Fibroblast of skin of right biceps (primary cell): ENCODE data around the gene LDLRAD3.
A peak's percentile ranks its signal among the peaks of the same experiment; 100 is the strongest.

Experiments
- DNase-seq: peaks from one replicate; pipeline ENCODE4 v3.0.0-alpha.2; 2013

Gene LDLRAD3

DNA sequence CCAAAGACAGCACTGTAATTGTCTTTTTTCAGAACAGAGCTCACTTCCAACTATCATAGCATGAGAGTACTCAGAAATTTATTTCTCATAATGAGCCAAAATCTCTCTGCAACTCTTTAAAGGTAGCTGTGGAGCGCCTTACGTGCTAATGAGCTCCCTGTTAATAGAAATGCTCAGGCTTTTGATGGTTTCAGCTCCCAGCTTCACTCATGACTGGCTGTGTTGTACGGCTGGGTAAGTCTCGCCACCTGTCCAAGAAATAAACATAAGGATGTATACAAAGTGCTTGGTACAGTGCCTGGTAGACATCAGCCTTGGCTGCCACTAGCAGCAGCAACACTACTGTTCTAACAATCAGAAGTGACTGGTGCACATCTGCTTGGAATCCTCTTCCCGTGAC lies 109.4 kb downstream of the LDLRAD3 start:
- DNase-seq: no peak

DNA sequence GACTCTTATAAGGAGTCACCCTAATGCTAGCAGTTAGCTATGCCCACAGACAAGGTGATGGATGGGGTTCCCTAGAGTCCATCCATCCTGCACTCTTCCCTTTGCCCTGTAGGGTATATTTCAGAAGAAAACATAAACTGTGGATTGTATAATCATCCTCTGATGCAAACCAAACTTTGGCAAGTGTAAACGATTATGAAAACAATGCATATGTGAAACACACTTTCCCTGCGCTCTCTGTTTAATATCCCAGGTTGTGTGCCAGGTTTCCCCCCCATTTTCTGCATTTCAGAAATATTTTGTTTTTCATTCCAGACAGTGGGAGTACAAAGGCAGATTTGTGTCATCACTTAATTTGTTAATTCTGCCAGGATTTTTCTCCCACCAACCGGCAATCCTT lies 110.0 kb downstream of the LDLRAD3 start:
- no peak for DNase-seq

DNA sequence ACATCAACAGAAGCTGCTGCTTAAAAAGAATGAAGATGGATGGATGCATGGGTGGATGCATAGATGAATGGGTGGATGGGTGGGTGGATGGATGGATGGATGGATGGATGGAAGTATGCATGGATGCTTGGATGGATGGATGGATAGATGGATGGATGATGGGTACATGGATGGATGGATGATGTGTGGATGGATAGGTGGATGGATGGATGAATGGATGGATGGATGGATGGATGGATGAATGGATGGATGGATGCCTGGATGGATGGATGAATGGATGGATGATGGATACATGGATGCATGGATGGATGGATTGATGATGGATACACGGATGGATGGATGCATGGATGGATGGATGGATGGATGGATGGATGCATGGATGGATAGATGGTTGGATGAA lies 110.8 kb downstream of the LDLRAD3 start:
- DNase-seq: no peak

DNA sequence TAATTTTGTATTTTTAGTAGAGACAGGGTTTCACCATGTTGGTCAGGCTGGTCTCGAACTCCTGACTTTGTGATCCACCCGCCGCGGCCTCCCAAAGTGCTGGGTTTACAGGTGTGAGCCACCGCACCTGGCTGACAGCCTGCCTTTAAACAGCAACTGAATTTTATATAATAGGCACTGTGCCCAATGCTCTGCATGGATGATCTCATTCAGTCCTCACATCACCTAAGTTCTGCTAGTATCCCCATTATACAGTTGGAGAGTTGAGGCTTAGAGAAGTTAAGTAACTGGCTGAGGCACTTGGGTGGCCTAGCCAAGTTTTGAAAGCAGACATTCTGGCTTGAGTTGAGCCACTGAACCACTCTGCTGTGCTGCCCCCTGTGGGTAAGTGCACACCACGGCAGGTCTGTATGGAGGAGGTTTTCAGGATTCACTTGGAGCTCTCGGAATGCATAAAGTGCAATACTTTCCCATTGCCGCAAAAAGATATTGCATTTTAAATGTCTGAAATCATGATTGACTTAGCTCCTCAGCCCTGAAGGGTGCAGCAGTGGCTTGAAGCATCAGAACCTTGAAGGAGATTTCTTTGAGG lies 112.4 kb downstream of the LDLRAD3 start:
- peak; percentile 30 for DNase-seq

DNA sequence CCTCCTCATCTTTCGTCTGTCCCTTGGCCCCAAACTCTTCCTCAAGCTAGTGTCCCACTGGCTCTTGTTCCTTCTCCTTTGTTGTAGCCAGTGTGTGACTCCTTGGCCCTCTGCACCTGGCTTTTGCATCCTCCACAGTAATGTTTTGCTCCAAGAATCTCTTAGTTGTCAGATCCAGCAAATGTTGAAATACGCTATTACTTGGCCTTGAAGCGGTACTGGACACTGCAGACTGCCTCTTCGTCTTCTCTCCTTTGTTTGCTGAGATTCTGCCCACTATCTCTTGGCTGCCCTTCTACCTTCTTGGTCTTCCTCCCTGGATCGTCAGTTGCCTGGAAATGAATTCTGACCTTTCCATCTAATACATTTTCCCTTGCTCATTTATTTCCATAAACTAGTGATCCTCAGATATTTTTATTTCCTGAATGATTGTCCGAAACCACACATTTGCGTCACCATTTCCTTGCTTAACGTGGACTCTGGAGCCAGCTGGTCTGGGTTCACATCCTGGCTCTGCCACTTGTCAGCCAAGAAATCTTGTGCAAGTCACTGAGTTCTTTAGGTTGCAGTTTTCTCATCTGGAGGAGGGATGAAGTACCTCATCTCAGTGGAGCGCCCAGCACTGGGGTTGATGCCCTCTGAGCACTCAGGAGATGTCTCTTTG lies 113.6 kb downstream of the LDLRAD3 start:
- DNase-seq: peak; percentile 56

DNA sequence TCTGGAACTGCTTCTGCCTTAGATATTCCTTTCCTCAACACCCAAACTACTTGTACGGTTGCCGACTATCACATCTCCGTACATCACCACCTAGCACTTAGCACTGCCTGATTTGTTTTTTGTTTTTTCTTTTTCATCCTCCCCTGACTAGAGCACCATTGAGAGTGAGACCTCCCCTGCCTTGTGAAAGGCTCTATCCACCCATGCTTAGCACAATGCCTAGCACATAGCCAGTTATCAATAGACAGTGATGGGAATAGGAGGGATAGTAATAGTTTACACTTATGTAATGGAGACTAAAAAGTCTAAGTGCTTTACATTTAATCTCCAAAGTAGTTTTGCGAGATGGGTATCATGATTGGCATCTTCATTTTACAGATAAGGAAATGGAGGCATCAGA lies 115.8 kb downstream of the LDLRAD3 start:
- DNase-seq: no peak

DNA sequence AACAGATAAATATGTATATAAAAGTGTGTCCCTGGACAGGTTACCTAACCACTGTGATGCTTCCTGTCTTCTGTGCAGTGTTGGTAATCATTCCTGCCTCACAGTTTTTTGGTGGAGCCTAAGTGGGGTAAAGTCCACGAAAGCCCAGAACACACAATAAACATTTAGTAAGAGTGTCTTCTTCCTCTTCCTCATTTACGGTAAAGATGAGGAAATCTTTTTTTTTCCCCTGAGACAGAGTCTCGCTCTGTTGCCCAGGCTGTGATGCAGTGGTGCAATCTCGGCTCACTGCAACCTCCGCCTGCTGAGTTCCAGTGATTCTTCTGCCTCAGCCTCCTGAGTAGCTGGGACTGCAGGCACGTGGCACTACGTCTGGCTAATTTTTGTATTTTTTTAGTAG lies 117.1 kb downstream of the LDLRAD3 start:
- DNase-seq: no peak

DNA sequence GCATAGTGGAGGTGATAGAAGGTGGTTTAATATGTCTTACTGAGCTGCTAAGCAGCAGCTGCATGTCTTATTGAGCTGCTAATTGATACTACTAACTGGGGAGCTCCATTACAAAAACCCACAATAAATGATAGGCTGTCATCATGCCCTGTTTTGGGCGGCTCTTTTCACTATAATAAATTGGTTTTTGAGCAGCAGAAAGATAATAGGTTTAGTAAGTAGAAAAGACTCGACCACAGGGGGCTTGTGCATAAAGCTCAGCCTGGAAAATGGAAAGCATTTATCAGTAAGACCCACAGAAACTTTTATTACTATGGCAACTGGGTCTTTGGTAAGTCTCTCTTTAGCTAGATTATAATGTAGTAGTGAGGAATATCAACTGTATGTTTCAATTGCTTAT lies 117.6 kb downstream of the LDLRAD3 start:
- no peak for DNase-seq

DNA sequence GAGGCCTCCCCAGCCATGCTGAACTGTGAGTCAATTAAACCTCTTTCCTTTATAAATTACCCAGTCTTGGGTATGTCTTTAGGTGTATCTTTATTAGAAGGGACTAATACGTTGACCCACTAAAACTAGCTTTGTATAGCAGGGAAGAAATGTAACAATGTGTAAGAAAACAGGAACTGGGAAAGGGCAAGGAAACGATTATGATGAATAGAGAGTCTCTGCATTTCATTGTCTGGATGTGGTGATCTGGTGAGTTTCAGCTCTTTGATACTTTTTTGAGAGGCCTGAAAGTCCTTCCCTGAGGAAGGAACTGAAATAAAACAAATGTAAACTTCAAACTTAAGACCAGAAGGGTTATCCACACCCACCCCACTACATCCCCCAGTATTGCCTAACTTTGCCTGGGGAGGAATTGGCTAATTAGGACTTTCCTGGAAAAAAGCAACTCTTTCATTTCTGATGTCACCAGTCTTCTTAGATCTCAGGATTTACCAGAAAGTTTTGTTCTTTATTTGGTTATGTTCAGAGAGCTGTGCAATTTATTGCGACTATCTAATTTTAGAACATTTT lies 119.0 kb downstream of the LDLRAD3 start:
- no peak for DNase-seq

DNA sequence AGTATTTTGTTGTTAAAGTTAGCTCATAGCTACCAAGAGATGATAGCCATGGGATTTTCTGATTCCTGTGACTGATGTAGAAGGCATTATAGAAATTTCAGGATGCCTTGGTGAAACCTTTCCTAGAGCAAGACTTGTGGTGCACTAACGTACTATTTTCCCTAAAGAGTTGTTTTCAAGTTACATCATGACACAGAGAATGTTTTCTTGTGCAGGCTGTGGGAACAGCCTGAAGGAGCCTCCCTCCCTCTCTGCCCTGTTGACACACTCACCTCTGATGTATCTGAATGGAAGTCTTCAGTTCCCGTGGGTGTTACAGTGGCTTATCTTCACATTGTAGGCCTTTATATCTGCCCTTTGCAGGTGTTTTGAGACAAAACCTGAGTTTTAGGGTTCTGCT lies 121.6 kb downstream of the LDLRAD3 start:
- DNase-seq: peak; percentile 32

DNA sequence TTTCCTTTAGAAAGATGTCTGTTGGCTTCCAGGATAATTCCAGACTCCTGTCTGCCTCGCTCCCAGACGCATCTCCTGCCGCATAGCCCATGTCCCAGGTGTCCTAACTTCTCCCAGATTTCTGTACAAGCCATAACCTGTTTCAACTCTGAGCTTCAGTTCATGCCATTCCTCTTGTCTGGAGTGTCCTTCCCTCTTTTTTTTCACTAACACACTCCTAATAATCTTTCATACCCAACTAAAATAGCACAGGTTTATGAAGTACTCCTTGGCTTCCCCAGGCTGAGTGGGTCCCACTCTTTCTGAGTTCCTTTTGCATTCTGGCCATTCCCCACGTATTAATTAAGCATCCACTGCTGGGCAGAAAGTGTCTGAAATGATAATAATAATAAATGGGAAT lies 123.0 kb downstream of the LDLRAD3 start:
- DNase-seq: no peak

DNA sequence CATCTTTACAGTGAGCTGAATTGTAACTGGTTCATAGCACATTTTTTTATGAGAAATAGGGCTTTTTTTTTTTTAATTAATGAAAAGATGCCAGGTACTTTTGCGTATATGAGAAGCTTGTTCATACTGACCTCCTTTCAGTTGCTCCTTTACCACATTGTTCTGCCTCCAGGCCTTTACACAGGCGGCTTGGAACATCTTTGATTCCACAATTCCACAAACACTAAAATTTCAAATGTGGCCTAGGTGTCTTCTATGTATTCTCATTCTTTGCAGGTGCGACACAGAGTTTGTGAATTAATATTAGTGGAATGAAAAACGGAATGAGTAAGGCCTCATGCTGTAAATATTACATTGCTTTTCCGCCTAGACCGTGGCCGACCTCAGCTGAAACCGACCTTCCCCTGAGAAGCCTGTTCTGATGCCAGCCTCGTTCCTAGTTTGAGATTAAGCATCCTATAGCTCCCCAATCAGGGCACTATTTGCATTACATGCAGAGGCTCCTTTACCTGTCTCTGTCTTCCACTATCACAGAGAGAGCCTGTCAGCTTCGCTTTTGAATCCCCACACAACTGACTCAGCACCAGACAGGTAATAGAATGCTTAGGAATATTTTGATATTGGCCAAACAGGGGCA lies 125.8 kb downstream of the LDLRAD3 start:
- DNase-seq: no peak

DNA sequence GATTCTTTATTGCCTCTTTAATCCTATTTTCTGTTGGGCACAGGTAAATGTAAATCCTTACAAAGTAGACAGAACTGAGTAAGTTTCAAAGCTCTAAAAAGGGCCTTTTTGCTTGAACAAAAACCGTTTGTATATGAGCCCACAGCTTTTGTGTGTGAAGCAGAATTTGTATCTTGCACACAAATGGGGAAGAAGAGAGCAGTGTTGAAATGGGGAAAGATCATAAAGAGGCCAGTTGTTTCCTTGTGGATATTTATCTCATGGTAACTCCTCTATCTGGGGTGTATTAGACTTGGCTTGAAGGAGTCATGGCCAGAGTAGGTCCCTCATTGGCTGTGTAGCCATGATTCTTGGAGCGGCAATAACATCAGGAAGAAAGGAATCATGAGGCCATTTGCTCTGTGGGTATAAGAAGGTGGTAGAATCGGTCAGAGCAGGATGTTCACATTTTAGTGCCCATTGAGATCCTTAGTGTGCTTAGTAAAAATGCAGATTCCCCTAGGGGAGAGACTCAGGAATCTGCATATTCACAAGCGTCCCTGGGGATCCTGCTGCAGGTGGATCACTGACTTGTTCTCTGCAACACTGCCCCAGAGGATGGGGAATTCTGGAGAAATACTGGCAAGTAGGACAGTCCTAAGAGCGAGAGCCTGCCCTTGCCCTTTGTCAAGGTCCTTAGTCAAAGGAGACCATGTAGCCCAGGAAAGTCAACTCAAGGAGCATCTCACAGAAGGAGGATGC lies 126.5 kb downstream of the LDLRAD3 start:
- DNase-seq: no peak

DNA sequence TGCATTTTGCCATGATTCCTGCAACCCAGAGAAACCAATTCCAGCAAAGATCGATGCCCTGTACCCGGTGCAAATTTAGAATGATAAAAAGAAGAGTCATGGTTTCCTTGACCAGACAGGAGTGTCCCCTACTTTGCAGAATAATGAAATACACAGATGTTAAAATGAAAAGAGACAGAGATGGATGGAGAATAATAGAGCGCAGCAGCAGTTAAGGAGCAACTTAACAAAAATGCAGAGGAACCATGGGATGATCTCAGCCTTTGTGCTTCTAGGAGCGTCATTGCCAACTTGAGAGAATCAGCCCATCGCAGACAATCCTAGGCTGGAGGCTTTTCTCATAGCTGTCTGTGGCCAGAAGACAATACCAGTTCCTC lies 127.1 kb downstream of the LDLRAD3 start:
- no peak for DNase-seq

DNA sequence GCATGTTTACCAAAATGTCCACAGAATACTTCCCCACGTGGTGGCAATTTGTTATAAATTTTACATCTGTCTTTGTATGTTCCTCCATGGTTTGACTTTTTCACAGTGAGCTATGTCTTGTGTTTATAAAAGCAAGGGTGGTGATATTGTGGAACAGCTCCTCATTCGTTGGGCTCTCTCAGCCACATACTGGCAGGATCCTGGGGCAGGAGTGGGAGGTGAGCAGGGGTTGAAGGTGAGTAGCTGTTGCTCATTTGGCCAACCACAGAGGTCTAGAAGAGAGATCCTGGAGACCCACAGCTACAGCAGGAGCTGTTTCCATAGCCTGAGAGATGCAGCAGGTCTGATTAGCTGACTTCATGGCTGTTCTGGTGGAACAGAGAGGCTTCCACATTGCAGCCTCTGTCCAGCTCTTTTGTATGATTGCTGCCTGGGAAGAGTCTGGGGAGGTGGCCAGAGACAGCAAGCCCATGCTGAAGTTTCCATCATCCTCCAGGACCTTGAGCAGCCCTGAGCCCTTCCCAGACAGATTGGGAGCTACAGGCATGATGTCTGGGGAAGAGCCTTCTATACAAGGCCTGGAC lies 128.1 kb downstream of the LDLRAD3 start:
- no peak for DNase-seq

DNA sequence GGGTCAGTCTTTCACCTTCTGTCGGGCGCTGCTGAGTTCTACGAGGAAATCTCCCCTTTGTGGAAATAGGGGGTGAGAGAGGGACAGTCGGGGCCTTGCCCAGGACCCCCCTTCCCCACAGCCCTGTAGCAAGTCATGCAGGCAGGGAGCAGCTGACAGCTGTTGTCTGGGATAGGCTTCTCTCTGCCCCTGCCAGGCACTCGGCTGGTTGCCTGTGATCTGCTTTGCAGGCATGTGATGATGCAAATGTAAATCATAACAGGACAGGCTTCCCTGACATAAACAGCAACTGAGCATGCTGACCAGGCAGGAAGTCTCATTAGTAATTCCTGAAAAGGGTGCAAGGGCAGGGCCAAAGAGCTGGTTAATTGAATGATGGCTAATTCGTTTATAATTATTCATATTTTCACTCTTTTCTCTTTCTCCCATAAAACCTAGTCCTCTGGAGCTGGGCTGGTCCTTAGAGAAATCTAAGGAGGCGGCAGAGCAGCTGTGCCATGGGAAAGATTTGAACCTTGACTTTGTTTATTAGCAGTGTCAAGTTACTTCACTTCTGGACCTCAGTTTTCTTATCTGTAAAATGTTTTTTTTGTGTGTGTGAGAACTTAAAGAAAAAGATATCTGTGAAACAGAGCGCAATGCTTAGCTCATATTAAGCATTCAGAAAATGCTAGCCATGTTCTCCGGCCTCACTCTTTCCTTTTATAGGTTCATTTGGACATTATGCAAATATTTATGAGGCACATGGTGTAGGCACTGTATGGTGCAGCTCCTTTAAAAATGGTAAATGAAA lies 129.7 kb downstream of the LDLRAD3 start:
- DNase-seq: peak; percentile 67

DNA sequence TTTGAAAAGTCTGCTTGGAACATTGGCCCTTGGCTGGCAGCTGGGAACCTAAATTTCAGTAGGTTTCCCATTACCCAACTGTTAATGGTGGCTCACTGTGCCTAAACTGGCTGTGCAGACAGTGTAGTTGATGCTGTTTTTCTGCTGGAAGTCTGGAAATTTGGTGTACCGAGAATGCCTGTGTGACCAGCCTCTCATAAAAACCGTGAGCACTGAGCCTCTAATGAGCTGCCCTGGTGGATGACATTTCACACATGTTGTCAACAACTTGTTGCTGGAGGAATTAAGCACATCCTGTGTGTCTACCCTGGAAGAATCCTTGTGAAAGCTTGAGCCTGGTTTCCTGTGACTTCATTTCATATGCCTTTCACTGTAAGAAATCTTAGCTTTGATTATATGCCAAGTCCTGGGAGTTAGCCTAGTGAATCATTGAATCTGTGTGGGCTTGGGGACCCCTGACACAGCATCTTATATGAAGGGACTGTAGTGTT lies 131.1 kb downstream of the LDLRAD3 start:
- peak; percentile 96 for DNase-seq

DNA sequence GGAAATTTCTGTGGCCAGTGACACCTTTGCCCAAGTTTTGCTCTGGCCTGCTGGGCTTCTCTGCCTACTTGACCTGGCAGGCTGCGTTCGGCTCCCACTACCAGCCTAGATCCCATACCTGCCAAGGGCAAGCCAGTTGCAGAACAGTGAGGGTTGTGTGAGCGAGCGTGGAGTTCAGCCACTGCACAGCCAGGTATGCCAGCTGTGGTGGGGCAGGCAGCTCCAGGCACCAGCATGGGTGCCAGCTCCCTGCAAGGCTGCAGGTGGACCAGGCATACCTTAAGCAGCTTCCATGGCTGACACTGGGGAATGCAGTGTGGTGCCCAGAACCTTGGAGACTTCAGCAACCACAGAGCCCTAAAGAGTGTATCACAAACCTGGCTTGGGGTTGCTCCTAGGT lies 133.5 kb downstream of the LDLRAD3 start:
- DNase-seq: no peak

DNA sequence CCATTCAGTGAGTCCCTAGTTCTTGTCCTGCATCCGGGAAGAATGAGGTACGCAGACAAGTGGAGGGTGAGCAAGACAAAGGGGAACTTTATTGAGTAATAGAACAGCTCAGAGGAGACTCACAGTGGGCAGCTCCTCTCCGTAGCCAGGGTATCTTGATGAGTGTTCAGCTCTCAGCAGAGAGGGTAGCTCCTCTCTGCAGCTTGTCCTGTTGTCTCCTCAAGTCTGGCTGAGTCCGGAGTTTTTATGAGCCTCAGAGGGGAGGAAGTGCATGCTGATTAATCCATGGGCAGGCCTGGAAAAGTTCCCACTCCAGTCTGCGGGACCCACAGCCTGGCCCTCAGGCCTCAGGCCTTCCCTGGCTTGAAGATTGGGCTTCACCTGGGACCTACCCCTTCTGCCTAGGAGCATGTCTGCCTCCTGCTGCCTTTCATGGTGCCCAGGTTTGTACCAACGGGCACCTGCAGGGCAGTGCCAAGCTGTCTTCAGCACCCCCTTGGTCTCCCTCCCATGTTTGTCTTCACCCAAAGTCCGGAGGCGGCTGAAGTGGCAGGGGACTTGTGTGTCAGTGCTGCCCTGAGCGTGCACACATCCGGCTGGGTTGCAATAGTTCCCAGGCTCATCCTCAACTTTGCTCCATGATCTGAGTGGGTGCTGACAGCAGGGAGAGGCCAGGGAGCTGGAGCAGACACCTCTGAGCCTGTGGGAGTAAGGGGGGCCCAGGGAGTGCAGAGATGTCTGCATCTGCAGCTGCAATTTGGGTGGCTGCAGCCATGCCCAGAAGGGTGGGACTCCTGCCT lies 134.2 kb downstream of the LDLRAD3 start:
- no peak for DNase-seq

DNA sequence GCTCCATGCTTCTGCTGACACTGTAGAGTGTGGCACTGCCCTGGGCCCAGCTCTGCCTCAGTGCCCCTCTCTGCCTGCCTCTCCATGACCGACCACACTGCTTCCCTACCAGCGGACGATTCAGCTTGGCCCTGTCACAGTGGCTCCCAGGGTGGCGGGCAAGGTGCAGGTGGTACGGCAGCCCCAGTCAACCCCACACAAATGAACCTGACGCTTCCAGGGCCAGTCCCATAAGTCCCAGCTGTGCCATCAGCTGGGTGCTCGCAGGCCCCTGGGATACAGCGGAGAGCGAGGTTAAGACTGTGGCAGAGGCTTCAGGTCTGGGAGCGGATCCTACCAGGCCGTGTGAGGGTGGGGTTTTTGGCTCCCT lies 134.8 kb downstream of the LDLRAD3 start:
- DNase-seq: no peak
